Heart right ventricle (tissue), 16 donors: Measurements from ENCODE around the gene COX4I1. TPM values are rescaled to one million over a fixed set of nuclear protein-coding genes. Genes with fewer than 3 reads are reported as not detected.

Experiments used
- ATAC-seq, 8 donors: fragments of 200-7000 bp; cut with Tn5 transposase; one replicate each; pipeline ENCODE4 v1.9.1; 2020; ENCODE audit warnings: mild to moderate bottlenecking in 8 of 8, moderate library complexity in 8 of 8, moderate number of reproducible peaks in 1 of 8
- DNase-seq, 2 donors: peaks; one replicate each; pipeline ENCODE4 v3.0.0-alpha.2; 2020
- H3K27ac ChIP-seq, 10 donors: fragments of 200-600 bp; sonication (generic) in 2 of 10; one replicate each; pipeline versions ENCODE4 v1.5.0 to v1.8.0; 2020 to 2022; ENCODE audit warnings: mild to moderate bottlenecking in 3 of 10
- H3K27me3 ChIP-seq, 7 donors: fragments of 200-600 bp; one replicate each; pipeline ENCODE4 v1.8.0; 2021 to 2022; ENCODE audit warnings: mild to moderate bottlenecking in 2 of 7
- H3K36me3 ChIP-seq, 9 donors: fragments of 200-600 bp; sonication (generic) in 1 of 9; one replicate each; pipeline versions ENCODE4 v1.5.0 to v1.8.0; 2020 to 2022; ENCODE audit warnings: mild to moderate bottlenecking in 2 of 9
- H3K4me1 ChIP-seq, 9 donors: fragments of 200-600 bp; sonication (generic) in 1 of 9; one replicate each; pipeline versions ENCODE4 v1.5.0 to v1.8.0; 2020 to 2022; ENCODE audit warnings: mild to moderate bottlenecking in 4 of 9
- H3K4me3 ChIP-seq, 10 donors: fragments of 200-600 bp; sonication (generic) in 2 of 10; one replicate each; pipeline versions ENCODE4 v1.5.0 to v1.8.0; 2020 to 2022; ENCODE audit warnings: mild to moderate bottlenecking in 7 of 10, moderate library complexity in 2 of 10
- H3K9me3 ChIP-seq, 11 donors: fragments of 200-600 bp in 10 of 11; sonication (generic) in 2 of 11; one replicate each; pipeline versions ENCODE4 v1.5.0 to v1.8.0; 2013 to 2022; ENCODE audit warnings: mild to moderate bottlenecking in 2 of 11, control low read depth in 1 of 11, moderate library complexity in 1 of 11
- CTCF ChIP-seq, 9 donors: fragments of 200-600 bp; sonication (generic) in 2 of 9; IDR thresholded peaks; one replicate each; pipeline versions ENCODE4 v1.5.0 to v1.8.0; 2021 to 2022; ENCODE audit warnings: antibody characterized with exemption in 9 of 9, mild to moderate bottlenecking in 5 of 9, moderate library complexity in 1 of 9
- WGBS, 2 donors: extraction: QIAGEN DNeasy Blood & Tissue Kit; methylation state at CpG; one replicate each; pipeline ENCODE4 v1.1.7; 2013; ENCODE audit warnings: inconsistent platforms in 1 of 2; 5-methylcytosine and 5-hydroxymethylcytosine counted together
- intact Hi-C, 10 donors: fragments of 100-400 bp; cut with DNase I; formaldehyde crosslinking; loops; one replicate each; pipeline versions ENCODE4 v1.11.1 to v1.14.2; 2022
- polyA plus RNA-seq, 2 donors: library from polyadenylated mRNA; stranded (reverse); fragments of 200-250 nt; gene quantifications; one replicate each; pipeline ENCODE4 v1.2.3, GENCODE V29; 2013
- total RNA-seq, 10 donors: library from RNA; stranded (reverse); fragmentation: NEBNext Ultra II Directional in 3 of 10; extraction: Animal tissue kit (Norgen Biotek cat#: 25700) in 3 of 10; gene quantifications; one replicate each; pipeline versions ENCODE4 v1.2.1 to v1.2.4, GENCODE V29; 2021 to 2023
- donor health status: Arrhythmogenic right ventricular cardiomyopathy.
- donor health status: ischemic (EF 13 %, LVEDD 7.1; RV severe dilation, severe dysfunction).
- donor health status: healthy with polysubstance abuse.
- donor health status: DM: no; HTN: yes; CAD: no.
- donor health status: DM: no; HTN: no; CAD: no.
- donor health status: ischemic (EF 25% LVEDD 6.9; RV normal size, moderate dysfunction).
- donor health status: ischemic (EF 25% LVEDD 5.7; RV mildly dilated, moderate dysfunction).
- donor health status: healthy.
- donor health status: DM: yes; HTN: yes; CAD: no.
- donor health status: Ischemic cardiomyopathy.
- donor health status: ischemic (EF 35%, LVEDD 5.7; RV mildly dilated, moderate dysfunction).
- donor health status: nonischemic (EF 11% LVEDD 7.7; RV severe dilation, severe dysfunction).
- donor health status: DM: yes; HTN: yes; CAD: no.
- donor health status: PGD.
- donor health status: ischemic (EF 29% LVEDD 5.4; RV normal size, mild dysfunction).
- donor health status: nonischemic (EF 23%, LVEDD 6.1; RV moderate dilation, normal function).

COX4I1 gene
- total and polyA plus RNA-seq, 12 donors = 1,221 to 4,942 (median 1,955) TPM

- no peaks in the 10 kb centered on the region for H3K9me3 ChIP-seq
- 69 to 75% methylated on average over 8 of the region's 8 CpGs for WGBS, 2 donors
- ATAC-seq = peak in 1 of 8 donors; percentile 40
- peaks cover 0 to 10% (median 0%) of the 10 kb centered on the region in 7 donors for H3K27me3 ChIP-seq
- H3K36me3 ChIP-seq = peaks cover 0 to 15% (median 0%) of the 10 kb centered on the region in 9 donors
- DNase-seq = no peak
- no peak overlapping the region for H3K4me3 ChIP-seq
- intact Hi-C loops = no loop called here
- no peaks in the 10 kb centered on the region for H3K4me1 ChIP-seq
- H3K27ac ChIP-seq = no peak overlapping the region
- TF ChIP-seq CTCF (IDR thresholded peaks at IDR 0.05) = no peak
These were observed 32.0 kb upstream of the COX4I1 start for GRCh38 chr16:85767531-85767930.

- no peak for TF ChIP-seq CTCF (IDR thresholded peaks at IDR 0.05)
- no peaks in the 10 kb centered on the region for H3K4me1 ChIP-seq
- 72 to 76% methylated on average over 2 of the region's 2 CpGs for WGBS, 2 donors
- H3K27me3 ChIP-seq = peaks cover 0 to 5% (median 0%) of the 10 kb centered on the region in 7 donors
- H3K4me3 ChIP-seq = no peak overlapping the region
- no peak for DNase-seq
- no peak for ATAC-seq
- no peak overlapping the region for H3K27ac ChIP-seq
- intact Hi-C loops = no loop called here
- H3K36me3 ChIP-seq = peaks cover 0 to 15% (median 0%) of the 10 kb centered on the region in 9 donors
- no peaks in the 10 kb centered on the region for H3K9me3 ChIP-seq
These were observed 31.3 kb upstream of the COX4I1 start for GRCh38 chr16:85768199-85768598.

- ATAC-seq = no peak
- no peak for DNase-seq
- no peaks in the 10 kb centered on the region for H3K4me1 ChIP-seq
- TF ChIP-seq CTCF (IDR thresholded peaks at IDR 0.05) = no peak
- H3K27me3 ChIP-seq = peaks cover 0 to 3% (median 0%) of the 10 kb centered on the region in 7 donors
- WGBS, 2 donors = 96 to 98% methylated on average over 6 of the region's 6 CpGs
- intact Hi-C loops = no loop called here
- H3K27ac ChIP-seq = no peak overlapping the region
- H3K9me3 ChIP-seq = no peaks in the 10 kb centered on the region
- H3K4me3 ChIP-seq = no peak overlapping the region
- H3K36me3 ChIP-seq = peaks cover 0 to 18% (median 0%) of the 10 kb centered on the region in 9 donors
These were observed 28.8 kb upstream of the COX4I1 start for GRCh38 chr16:85770741-85771140.

GRCh38 chr16:85773044-85773443, 26.5 kb upstream of the COX4I1 start:
- Histone ChIP-seq H3K27ac (no peak overlapping the region), H3K4me3 (no peak overlapping the region), H3K27me3 (no peaks in the 10 kb centered on the region), H3K9me3 (no peaks in the 10 kb centered on the region), H3K4me1 (no peaks in the 10 kb centered on the region), H3K36me3 (peaks cover 0 to 41% (median 2%) of the 10 kb centered on the region in 9 donors)
- ATAC-seq (no peak), DNase-seq (no peak)
- 98% methylated on average over 6 of the region's 6 CpGs for WGBS, 2 donors
- intact Hi-C loops = no loop called here
- TF ChIP-seq CTCF (IDR thresholded peaks at IDR 0.05) = no peak
